ENCODE results near the gene MEI1.
"Not testable (repeated sequence)": the region's sequence is repeated elsewhere in the genome, so short reads cannot be mapped to it uniquely, and the experiment has no call there.

The MEI1 gene

DNA sequence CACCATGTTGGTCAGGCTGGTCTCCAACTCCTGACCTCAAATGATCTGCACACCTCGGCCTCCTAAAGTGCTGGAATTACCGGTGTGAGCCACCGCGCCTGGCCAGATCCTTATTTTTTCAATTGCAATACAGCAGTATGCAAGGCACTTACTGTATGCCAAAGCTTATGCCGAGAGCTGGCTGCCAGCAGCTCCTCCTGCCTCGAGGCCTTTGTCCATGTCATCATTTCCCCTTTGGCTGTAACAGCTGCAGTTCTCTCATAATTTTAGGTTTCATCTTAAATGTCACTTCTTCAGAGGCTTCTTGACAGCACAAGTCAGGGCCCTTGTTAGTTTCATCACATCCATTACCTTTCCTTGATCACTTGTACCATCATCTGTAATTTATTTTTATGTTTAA, 132.1 kb downstream of the MEI1 start:
- TF ChIP-seq, protein P1, sequence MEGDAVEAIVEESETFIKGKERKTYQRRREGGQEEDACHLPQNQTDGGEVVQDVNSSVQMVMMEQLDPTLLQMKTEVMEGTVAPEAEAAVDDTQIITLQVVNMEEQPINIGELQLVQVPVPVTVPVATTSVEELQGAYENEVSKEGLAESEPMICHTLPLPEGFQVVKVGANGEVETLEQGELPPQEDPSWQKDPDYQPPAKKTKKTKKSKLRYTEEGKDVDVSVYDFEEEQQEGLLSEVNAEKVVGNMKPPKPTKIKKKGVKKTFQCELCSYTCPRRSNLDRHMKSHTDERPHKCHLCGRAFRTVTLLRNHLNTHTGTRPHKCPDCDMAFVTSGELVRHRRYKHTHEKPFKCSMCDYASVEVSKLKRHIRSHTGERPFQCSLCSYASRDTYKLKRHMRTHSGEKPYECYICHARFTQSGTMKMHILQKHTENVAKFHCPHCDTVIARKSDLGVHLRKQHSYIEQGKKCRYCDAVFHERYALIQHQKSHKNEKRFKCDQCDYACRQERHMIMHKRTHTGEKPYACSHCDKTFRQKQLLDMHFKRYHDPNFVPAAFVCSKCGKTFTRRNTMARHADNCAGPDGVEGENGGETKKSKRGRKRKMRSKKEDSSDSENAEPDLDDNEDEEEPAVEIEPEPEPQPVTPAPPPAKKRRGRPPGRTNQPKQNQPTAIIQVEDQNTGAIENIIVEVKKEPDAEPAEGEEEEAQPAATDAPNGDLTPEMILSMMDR (conservative IDR thresholded peaks at IDR 0.05; ENCODE audit: low read depth, low read length), result no peak
- DNase-seq (ENCODE audit: low read depth), result no peak
- no peak overlapping the region for H3K4me3 ChIP-seq (ENCODE audit: low read depth, low read length)

DNA sequence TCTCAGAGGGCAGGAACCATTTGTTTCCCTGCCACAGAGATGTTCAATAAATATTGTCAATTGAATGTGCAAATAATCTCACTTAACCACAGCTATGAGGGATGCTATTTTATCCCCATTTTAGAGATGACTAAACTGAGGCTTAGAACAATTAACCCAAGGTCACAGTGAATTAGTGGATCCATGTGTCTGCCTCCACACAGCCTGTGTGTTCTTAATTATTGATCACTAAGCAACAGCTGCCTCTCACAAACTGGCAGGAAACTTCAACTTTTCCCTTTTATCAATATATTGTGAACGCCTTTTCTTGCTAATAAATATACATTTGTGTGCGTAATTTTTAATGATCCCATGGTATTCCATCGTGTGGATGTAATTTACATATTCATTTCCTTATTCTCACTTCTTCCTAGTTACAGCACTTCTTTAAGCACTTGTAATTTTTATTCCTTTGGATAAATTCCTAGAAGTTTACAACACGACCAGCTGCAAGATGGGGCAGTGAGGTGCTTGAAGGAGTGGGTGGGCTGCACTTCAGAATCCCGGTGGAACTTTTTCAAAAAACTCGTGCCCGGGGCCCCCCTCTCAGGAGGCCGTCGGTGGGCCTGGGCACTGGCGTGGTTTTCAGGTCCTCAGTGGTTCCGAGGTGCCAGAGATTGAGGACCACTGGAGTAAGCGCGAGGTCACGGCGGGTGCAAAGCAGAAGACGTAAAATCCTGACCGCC, 132.7 kb downstream of the MEI1 start:
- TF ChIP-seq, protein P1 (conservative IDR thresholded peaks at IDR 0.05; ENCODE audit: low read depth, low read length), result no peak
- peak overlapping the region; percentile 95 for H3K4me3 ChIP-seq (ENCODE audit: low read depth, low read length)
- DNase-seq (ENCODE audit: low read depth), result no peak

DNA sequence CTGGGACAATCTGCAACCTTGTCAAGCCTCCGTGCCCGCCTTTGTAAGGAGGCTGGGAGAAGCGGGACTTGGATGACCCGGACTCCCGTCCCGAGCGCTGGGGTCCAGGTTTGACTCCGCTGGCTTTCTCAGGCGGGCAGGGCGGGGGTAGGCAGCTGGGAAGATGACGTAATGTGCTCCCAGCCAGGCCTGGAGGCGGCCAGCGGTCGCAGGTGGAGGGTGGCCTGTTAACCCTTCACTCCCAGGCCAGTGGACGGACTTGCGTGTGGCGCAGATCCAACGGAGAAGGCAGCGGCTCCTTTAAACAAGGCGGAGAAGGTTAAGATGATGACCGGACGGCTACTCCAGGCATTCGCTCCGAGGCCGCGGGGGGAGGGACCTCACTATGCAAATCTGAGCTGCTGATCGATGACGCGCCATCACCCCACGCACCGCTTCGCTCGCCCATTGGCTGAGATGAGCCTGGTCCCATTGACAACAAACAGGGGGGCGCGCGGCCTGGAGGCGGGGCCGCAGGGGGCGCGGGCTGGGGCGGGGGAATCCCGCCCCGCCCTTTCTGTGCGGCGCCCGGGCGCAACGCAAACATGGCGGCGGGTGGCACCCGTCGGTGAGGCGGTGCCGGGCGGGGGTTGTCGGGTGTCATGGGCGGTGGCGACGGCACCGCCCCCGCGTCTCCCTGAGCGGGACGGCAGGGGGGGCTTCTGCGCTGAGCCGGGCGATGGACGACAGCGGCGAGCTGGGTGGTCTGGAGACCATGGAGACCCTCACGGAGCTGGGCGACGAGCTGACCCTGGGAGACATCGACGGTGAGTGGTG, 133.5 kb downstream of the MEI1 start, which contains the start of gene SREBF2:
Gene SREBF2, plus strand, starts transcription at position 553 of the 816 bp plus-strand sequence. Its CDS starts 166 bp downstream, at position 719.
- TF ChIP-seq, protein P1 (conservative IDR thresholded peaks at IDR 0.05; ENCODE audit: low read depth, low read length), result no peak
- peak within 1 kb of the TSS; percentile 95 for H3K4me3 ChIP-seq (ENCODE audit: low read depth, low read length)
- DNase-seq (ENCODE audit: low read depth), result peak; percentile 100

DNA sequence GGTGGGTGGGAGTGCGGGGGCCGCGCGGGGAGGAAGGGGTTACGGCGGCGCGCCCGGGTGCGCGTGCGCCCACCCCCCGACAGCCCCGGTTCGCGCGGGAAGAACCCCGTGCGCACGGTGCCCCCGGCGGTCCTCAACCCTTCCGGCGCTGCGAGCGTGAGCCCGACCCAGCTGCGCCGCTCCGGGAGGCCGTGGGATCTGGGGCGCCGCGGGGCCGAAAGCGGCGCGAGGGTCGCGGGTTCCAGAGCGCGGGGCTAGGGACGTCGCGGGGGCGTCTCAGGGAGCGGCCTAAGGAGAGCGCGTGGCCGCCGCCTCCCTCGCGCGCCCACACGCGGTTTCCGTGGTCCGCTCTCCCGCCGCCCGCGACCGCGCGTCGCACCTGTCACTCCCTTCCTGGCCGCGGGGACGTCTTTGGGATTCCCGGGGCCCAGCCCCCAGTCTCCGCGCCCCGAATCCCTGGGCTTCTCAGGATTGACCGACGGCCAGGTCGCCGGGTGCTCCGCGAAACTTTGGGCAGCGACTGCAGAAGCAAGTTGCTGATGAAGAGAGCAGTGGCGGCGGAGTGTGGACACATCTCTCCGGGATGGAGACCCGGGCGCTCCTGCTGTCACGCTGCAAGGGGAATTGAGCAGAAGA, 134.2 kb downstream of the MEI1 start:
- no peak for DNase-seq (ENCODE audit: low read depth)
- TF ChIP-seq, protein P1 (conservative IDR thresholded peaks at IDR 0.05; ENCODE audit: low read depth, low read length), result no peak
- peak overlapping the region; percentile 95 for H3K4me3 ChIP-seq (ENCODE audit: low read depth, low read length)

DNA sequence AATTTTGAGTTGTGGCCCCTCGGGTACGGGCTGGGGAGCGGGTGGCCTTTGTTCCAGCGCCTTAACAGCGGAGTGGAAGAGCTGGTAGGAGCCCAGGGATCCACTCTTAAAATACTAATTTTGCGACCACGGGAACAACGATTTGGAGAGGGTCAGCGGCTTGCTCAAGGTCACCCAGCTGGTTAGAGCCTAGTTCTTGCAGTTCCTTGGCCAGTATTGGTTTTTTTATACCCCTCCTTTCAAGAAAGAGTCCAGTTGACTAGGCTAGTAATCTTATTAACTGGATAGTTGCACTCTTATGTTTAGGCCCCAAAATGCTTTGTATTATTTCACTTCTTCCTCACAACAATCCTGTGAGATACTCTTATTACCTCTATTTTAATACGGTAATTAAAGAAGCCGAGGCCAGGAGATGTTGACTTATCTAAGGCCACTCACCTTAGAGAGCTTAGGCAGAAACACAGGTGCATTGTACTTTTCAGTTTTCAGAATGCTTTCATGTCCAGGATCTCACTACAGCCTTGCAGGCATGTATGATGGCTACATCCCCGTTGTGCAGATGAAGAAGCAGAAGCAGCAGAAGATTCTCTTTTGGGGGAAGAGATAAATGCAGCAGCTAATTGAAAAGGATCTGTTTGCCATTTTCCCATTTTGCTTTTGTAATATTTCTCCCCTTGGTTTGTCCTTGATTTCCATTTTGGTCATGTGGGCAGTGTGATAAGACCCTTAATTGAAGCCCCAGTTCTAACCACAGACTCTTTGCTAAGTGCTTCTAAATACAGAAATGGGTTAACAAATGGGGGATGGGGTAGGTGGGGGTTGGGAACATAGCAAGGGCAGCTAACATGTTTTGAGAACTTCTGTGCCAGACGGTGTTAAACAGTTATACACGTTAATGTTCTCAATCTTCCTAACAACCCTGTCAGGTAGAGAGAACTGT, 135.0 kb downstream of the MEI1 start:
- H3K4me3 ChIP-seq (ENCODE audit: low read depth, low read length), result peak overlapping the region; percentile 95
- DNase-seq (ENCODE audit: low read depth), result no peak
- TF ChIP-seq, protein P1 (conservative IDR thresholded peaks at IDR 0.05; ENCODE audit: low read depth, low read length), result no peak

DNA sequence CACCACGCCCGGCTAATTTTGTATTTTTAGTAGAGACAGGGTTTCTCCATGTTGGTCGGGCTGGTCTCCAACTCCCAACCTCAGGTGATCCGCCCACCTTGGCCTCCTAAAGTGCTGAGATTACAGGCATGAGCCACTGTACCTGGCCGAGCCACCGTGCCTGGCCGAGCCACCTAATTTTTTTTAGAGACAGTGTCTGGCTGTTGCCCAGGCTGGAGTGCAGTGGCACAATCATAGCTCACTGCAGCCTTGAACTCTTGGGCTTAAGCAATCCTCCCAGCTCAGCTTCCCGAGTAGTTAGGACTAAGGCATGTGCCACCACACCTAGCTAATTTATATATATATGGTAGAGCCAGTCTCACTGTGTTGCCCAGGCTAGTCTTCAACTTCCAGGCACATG, 136.2 kb downstream of the MEI1 start:
- DNase-seq (ENCODE audit: low read depth); H3K4me3 ChIP-seq (ENCODE audit: low read depth, low read length): not testable (repeated sequence)
